Mesodermal cell (in vitro differentiated cells): ENCODE data around the gene PROSER2.

Source experiments
- H3K27ac ChIP-seq: 2 replicates; pipeline ENCODE4 v1.7.0; 2013; ENCODE audit warnings: mild to moderate bottlenecking, low read depth, low read length, moderate library complexity; ENCODE audit not compliant: severe bottlenecking
- H3K36me3 ChIP-seq: 2 replicates; pipeline ENCODE4 v1.7.1; 2013; ENCODE audit warnings: mild to moderate bottlenecking, low read length, moderate library complexity; ENCODE audit not compliant: control insufficient read depth, insufficient read depth
- H3K4me1 ChIP-seq: one replicate; pipeline ENCODE4 v1.7.1; 2013; ENCODE audit warnings: mild to moderate bottlenecking, low read length; ENCODE audit not compliant: insufficient read depth, control insufficient read depth, poor library complexity, severe bottlenecking
- H3K4me3 ChIP-seq: 2 replicates; pipeline ENCODE4 v1.7.0; 2013; ENCODE audit warnings: low read length, control low read depth, mild to moderate bottlenecking; ENCODE audit not compliant: insufficient read depth, poor library complexity, severe bottlenecking; ENCODE audit errors: extremely low read depth
- H3K9me3 ChIP-seq: 2 replicates; pipeline ENCODE4 v1.7.1; 2013; ENCODE audit warnings: mild to moderate bottlenecking, low read length, moderate library complexity; ENCODE audit not compliant: control insufficient read depth
- WGBS, 2 experiments: methylation state at CpG; one replicate each; pipeline ENCODE4 v1.1.5; 2013; ENCODE audit warnings: missing lambda C conversion rate in 2 of 2; ENCODE audit not compliant: insufficient coverage in 2 of 2; 5-methylcytosine and 5-hydroxymethylcytosine counted together

PROSER2 gene

GRCh38 chr10:11789956-11790355 lies 33.2 kb upstream of the PROSER2 start:
- Histone ChIP-seq H3K4me1 (no peaks in the 10 kb centered on the region), H3K36me3 (no peaks in the 10 kb centered on the region), H3K27ac (no peak overlapping the region), H3K4me3 (no peak overlapping the region), H3K9me3 (no peaks in the 10 kb centered on the region)
- WGBS, 2 experiments, result 79 to 88% methylated on average over 7 to 8 of the region's 8 CpGs

- no peak overlapping the region for H3K4me3 ChIP-seq
- peak overlapping the region; percentile 53 for H3K27ac ChIP-seq
- H3K36me3 ChIP-seq, result no peaks in the 10 kb centered on the region
- H3K9me3 ChIP-seq, result no peaks in the 10 kb centered on the region
- WGBS, 2 experiments, result 75 to 79% methylated on average over 11 to 12 of the region's 12 CpGs
- H3K4me1 ChIP-seq, result peaks cover 4% of the 10 kb centered on the region
Observed at GRCh38 chr10:11793762-11794479, 29.2 kb upstream of the PROSER2 start.

GRCh38 chr10:11794566-11794965 lies 28.6 kb upstream of the PROSER2 start:
- 89 to 92% methylated on average over 4 to 5 of the region's 5 CpGs for WGBS, 2 experiments
- Histone ChIP-seq H3K27ac (no peak overlapping the region), H3K9me3 (no peaks in the 10 kb centered on the region), H3K4me1 (peaks cover 7% of the 10 kb centered on the region), H3K4me3 (no peak overlapping the region), H3K36me3 (no peaks in the 10 kb centered on the region)

- Histone ChIP-seq H3K27ac (no peak overlapping the region), H3K4me1 (peaks cover 10% of the 10 kb centered on the region), H3K4me3 (no peak overlapping the region), H3K9me3 (no peaks in the 10 kb centered on the region), H3K36me3 (no peaks in the 10 kb centered on the region)
- 84 to 96% methylated on average over 15 to 16 of the region's 25 CpGs for WGBS, 2 experiments
Observed at GRCh38 chr10:11795101-11795920, 27.8 kb upstream of the PROSER2 start.

- 100% methylated on average over 1 of the region's 2 CpGs for WGBS, 2 experiments
- no peaks in the 10 kb centered on the region for H3K9me3 ChIP-seq
- peaks cover 10% of the 10 kb centered on the region for H3K4me1 ChIP-seq
- no peak overlapping the region for H3K4me3 ChIP-seq
- H3K36me3 ChIP-seq, result no peaks in the 10 kb centered on the region
- H3K27ac ChIP-seq, result no peak overlapping the region
Observed at GRCh38 chr10:11796474-11796873, 26.7 kb upstream of the PROSER2 start.

- Histone ChIP-seq H3K27ac (no peak overlapping the region), H3K9me3 (no peaks in the 10 kb centered on the region), H3K36me3 (no peaks in the 10 kb centered on the region), H3K4me1 (peaks cover 10% of the 10 kb centered on the region), H3K4me3 (no peak overlapping the region)
- WGBS, 2 experiments, result 98 to 99% methylated on average over 6 to 10 of the region's 10 CpGs
Observed at GRCh38 chr10:11797281-11797680, 25.9 kb upstream of the PROSER2 start.

GRCh38 chr10:11797847-11798633 lies 25.1 kb upstream of the PROSER2 start:
- Histone ChIP-seq H3K4me1 (peaks cover 10% of the 10 kb centered on the region), H3K27ac (no peak overlapping the region), H3K36me3 (no peaks in the 10 kb centered on the region), H3K4me3 (no peak overlapping the region), H3K9me3 (no peaks in the 10 kb centered on the region)
- WGBS, 2 experiments, result 90 to 95% methylated on average over 10 of the region's 12 CpGs

GRCh38 chr10:11798845-11799735 lies 24.1 kb upstream of the PROSER2 start:
- Histone ChIP-seq H3K4me1 (peaks cover 10% of the 10 kb centered on the region), H3K4me3 (no peak overlapping the region), H3K36me3 (no peaks in the 10 kb centered on the region), H3K9me3 (no peaks in the 10 kb centered on the region), H3K27ac (peak overlapping the region; percentile 36)
- 78 to 84% methylated on average over 13 to 16 of the region's 18 CpGs for WGBS, 2 experiments

GRCh38 chr10:11799736-11800080 lies 23.4 kb upstream of the PROSER2 start:
- Histone ChIP-seq H3K4me1 (peaks cover 10% of the 10 kb centered on the region), H3K4me3 (no peak overlapping the region), H3K36me3 (no peaks in the 10 kb centered on the region), H3K9me3 (no peaks in the 10 kb centered on the region), H3K27ac (no peak overlapping the region)
- 95 to 96% methylated on average over 6 to 9 of the region's 9 CpGs for WGBS, 2 experiments

- H3K9me3 ChIP-seq, result no peaks in the 10 kb centered on the region
- H3K4me3 ChIP-seq, result no peak overlapping the region
- peaks cover 3% of the 10 kb centered on the region for H3K4me1 ChIP-seq
- no peak overlapping the region for H3K27ac ChIP-seq
- no peaks in the 10 kb centered on the region for H3K36me3 ChIP-seq
- WGBS, 2 experiments, result 89 to 94% methylated on average over 15 to 16 of the region's 16 CpGs
Observed at GRCh38 chr10:11804336-11804735, 18.8 kb upstream of the PROSER2 start.
